GM13977 (cell line): ENCODE measurements around the gene BID.
"Not testable (repeated sequence)": the region's sequence is repeated elsewhere in the genome, so short reads cannot be mapped to it uniquely, and the experiment has no call there.

Experiments
- DNase-seq: peaks from one replicate; pipeline ENCODE4 v3.0.0; 2012; ENCODE audit warnings: low spot score
- CTCF ChIP-seq: IDR thresholded peaks from 2 replicates; pipeline ENCODE4 v1.5.1; 2012; ENCODE audit warnings: mild to moderate bottlenecking, control low read depth; ENCODE audit not compliant: insufficient read depth; ENCODE audit errors: extremely low read depth, missing control alignments
- in situ Hi-C: fragments of 300-500 bp; cut with MboI; formaldehyde crosslinking; loops from one replicate; pipeline ENCODE4 v1.12.0; 2022; ENCODE audit warnings: low sequenced_read_pairs, low pct_unique_long_range_greater_than_20kb, mixed read lengths, inconsistent platforms; ENCODE audit not compliant: unreplicated experiment

Gene BID

GRCh38 chr22:17772249-17772957, 1.9 kb downstream of the BID start:
- TF ChIP-seq CTCF = peak; percentile 23
- in situ Hi-C loops = no loop called here
- no peak for DNase-seq

GRCh38 chr22:17770180-17771077, 3.8 kb downstream of the BID start:
- in situ Hi-C loops = no loop called here
- TF ChIP-seq CTCF = no peak
- no peak for DNase-seq

- in situ Hi-C loops = no loop called here
- no peak for DNase-seq
- TF ChIP-seq CTCF = no peak
Measured at GRCh38 chr22:17769716-17770082, 4.6 kb downstream of the BID start.

GRCh38 chr22:17769013-17769715, 5.1 kb downstream of the BID start:
- TF ChIP-seq CTCF = no peak
- in situ Hi-C loops = no loop called here
- DNase-seq = no peak

GRCh38 chr22:17767233-17768065, 6.8 kb downstream of the BID start:
- no peak for TF ChIP-seq CTCF
- in situ Hi-C loops = no loop called here
- DNase-seq = peak; percentile 76

- DNase-seq, in situ Hi-C loops: not testable (repeated sequence)
Measured at GRCh38 chr22:17764852-17765251, 9.4 kb downstream of the BID start.
